Left lobe of liver (tissue), 2 donors: Measurements from ENCODE around the gene REC8. TPM values are rescaled to one million over a fixed set of nuclear protein-coding genes. Genes with fewer than 3 reads are reported as not detected.

Experiments
- ATAC-seq: fragments of 200-7000 bp; cut with Tn5 transposase; one replicate; pipeline ENCODE4 v1.9.1; 2020; ENCODE audit warnings: mild to moderate bottlenecking, moderate library complexity
- DNase-seq: peaks from one replicate; pipeline ENCODE4 v3.0.0-alpha.2; 2020; ENCODE audit warnings: low spot score
- total RNA-seq: library from RNA; stranded (reverse); gene quantifications from one replicate; pipeline ENCODE4 v1.2.1, GENCODE V29; 2021
- donor health status: DM: no; HTN: no; CAD: no; lungs with moderate emphysema.
- donor health status: DM: no; HTN: yes; CAD: no.

The REC8 gene
- total RNA-seq, 1 donor from 2014 or later: 2.6 TPM

- no peak for ATAC-seq
- DNase-seq: no peak
Observed at GRCh38 chr14:24137529-24138395, 34.1 kb upstream of the REC8 start.

- DNase-seq (no peak), ATAC-seq (no peak)
Observed at GRCh38 chr14:24138396-24139271, 33.2 kb upstream of the REC8 start.

- no peak for DNase-seq
- no peak for ATAC-seq
Observed at GRCh38 chr14:24139272-24139934, 32.5 kb upstream of the REC8 start.

GRCh38 chr14:24141097-24141880, 30.6 kb upstream of the REC8 start, which contains the start of gene EMC9:
TSS of gene EMC9 (minus strand) at chr14:24141591. CDS start at chr14:24141304, 287 bp downstream.
- peak; percentile 86 for ATAC-seq
- peak; percentile 100 for DNase-seq

- no peak for ATAC-seq
- DNase-seq: no peak
Observed at GRCh38 chr14:24143511-24143910, 28.4 kb upstream of the REC8 start.

- DNase-seq (no peak), ATAC-seq (no peak)
Observed at GRCh38 chr14:24144451-24144850, 27.4 kb upstream of the REC8 start.

GRCh38 chr14:24145219-24145618, 26.7 kb upstream of the REC8 start:
- DNase-seq (no peak), ATAC-seq (no peak)

GRCh38 chr14:24145690-24146452, 26.0 kb upstream of the REC8 start:
- no peak for DNase-seq
- ATAC-seq: no peak

- ATAC-seq: peak; percentile 83
- DNase-seq: peak; percentile 99
Observed at GRCh38 chr14:24146453-24146977, 25.4 kb upstream of the REC8 start, which contains the start of gene PSME2. TSS of gene PSME2 (minus strand) at chr14:24146610. CDS start at chr14:24146581, 29 bp downstream.

GRCh38 chr14:24146978-24147760, 24.7 kb upstream of the REC8 start, which contains the start of gene RNF31:
TSS of gene RNF31 (plus strand) at chr14:24147498. CDS start at chr14:24147699, 201 bp downstream.
- DNase-seq (peak; percentile 98), ATAC-seq (peak; percentile 87)

- DNase-seq: no peak
- ATAC-seq: peak; percentile 0
Observed at GRCh38 chr14:24147761-24148428, 24.0 kb upstream of the REC8 start.

- ATAC-seq: no peak
- no peak for DNase-seq
Observed at GRCh38 chr14:24149302-24149969, 22.4 kb upstream of the REC8 start.

GRCh38 chr14:24150061-24150460, 21.8 kb upstream of the REC8 start:
- no peak for DNase-seq

GRCh38 chr14:24150567-24150966, 21.3 kb upstream of the REC8 start:
- ATAC-seq: no peak

More at GRCh38 chr14:24150061-24150460, 21.8 kb upstream of the REC8 start:
- no peak for ATAC-seq

GRCh38 chr14:24150993-24151392, 20.9 kb upstream of the REC8 start:
- DNase-seq: no peak
- no peak for ATAC-seq

More at GRCh38 chr14:24150567-24150966, 21.3 kb upstream of the REC8 start:
- DNase-seq: no peak

- DNase-seq (no peak), ATAC-seq (no peak)
Observed at GRCh38 chr14:24151404-24152080, 20.3 kb upstream of the REC8 start.
